GM18498 (cell line): ENCODE measurements around the gene SIX1.

Experiments
- ATAC-seq: cut with Tn5 transposase; IDR thresholded peaks from one replicate; pipeline ENCODE4 v1.9.1; 2021; ENCODE audit warnings: mild to moderate bottlenecking, moderate library complexity; ENCODE audit not compliant: unreplicated experiment

Gene SIX1

DNA sequence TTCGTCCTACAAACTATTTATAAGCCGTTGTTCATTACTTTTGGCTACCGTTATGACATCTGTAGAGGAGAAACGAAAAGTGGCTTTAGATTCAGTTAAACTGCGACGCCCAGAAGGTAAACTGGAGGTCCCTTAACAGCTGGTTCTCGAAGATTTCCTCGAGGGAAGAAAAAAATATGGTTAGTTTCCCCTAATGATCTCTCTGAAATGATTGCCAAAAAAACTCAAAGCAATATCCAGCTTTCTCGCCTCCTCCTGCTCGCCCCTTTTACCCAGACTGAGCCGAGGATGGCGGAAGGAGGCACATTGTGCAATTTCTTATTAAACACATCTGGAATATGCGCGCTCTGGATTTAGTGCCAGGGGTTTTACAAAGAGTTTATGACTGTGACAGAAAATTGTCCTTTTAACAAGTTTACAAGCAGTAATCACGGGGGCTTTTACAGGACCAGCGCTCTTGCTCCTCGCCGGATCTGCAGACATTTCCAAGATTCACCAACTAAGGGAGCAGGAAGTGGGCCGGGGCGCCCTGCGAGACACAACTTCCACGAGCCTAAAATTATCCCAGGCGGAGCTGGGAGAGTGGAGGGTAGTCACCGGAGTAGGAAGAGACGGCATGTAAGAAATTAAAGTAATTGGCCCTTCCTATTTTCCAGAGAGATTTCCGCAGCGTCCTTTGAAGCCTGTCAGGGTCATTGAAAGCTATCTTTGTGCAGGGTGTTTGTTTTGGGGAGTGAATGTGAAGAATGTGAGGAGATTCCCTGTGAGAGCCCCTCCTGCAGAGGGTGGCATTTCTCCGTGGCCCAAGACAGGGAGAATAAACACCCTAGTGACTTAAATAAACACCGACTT, 5.6 kb downstream of the SIX1 start:
- no peak for ATAC-seq

GRCh38 chr14:60643141-60643462, 6.2 kb downstream of the SIX1 start:
- no peak for ATAC-seq

- ATAC-seq: no peak
Measured at GRCh38 chr14:60642270-60643140, 6.8 kb downstream of the SIX1 start.

GRCh38 chr14:60641742-60642269, 7.5 kb downstream of the SIX1 start:
- no peak for ATAC-seq

DNA sequence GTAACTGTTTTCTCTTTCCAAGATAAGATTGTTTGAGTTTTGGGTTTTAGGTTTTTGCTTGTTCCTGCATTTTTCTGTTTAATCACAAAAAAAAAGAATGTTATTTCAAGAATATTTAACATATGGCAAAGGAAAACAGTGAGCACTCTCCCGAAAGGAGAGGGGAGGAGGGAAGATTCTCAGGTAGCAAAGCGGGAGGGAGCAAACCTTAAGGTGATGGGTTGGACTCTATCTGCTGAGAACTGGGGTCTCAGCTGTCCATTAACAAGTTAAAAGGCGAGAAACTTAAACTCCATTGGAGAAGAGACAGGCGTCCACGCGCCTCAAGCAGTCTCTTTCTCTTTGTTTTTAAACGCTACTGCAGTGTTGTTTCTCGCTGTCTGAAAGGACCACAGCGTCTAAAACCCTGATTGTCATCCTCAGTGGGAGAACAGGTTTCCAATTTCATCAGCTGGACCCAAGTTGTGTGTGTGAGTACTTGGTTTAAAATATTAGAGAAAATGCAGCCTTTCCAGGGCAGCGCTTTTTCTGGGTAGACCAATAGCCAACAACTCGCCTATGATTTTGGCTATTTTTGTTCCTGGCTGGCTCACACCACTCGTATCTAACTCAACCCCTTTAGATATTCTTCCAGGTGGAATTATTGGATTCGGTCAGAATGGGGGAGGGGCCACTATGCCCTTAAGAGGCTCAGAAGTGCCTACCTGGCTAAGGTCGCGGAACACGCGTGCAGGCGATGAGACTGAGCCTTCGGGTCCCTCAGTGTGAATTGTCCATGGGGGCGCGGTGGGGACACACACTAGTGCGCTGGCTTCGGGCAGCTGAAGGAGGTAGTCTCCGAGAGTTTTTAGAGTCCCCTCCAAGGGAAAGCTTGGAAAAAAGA, 8.2 kb downstream of the SIX1 start:
- no peak for ATAC-seq

GRCh38 chr14:60639674-60640073, 9.6 kb downstream of the SIX1 start:
- no peak for ATAC-seq

DNA sequence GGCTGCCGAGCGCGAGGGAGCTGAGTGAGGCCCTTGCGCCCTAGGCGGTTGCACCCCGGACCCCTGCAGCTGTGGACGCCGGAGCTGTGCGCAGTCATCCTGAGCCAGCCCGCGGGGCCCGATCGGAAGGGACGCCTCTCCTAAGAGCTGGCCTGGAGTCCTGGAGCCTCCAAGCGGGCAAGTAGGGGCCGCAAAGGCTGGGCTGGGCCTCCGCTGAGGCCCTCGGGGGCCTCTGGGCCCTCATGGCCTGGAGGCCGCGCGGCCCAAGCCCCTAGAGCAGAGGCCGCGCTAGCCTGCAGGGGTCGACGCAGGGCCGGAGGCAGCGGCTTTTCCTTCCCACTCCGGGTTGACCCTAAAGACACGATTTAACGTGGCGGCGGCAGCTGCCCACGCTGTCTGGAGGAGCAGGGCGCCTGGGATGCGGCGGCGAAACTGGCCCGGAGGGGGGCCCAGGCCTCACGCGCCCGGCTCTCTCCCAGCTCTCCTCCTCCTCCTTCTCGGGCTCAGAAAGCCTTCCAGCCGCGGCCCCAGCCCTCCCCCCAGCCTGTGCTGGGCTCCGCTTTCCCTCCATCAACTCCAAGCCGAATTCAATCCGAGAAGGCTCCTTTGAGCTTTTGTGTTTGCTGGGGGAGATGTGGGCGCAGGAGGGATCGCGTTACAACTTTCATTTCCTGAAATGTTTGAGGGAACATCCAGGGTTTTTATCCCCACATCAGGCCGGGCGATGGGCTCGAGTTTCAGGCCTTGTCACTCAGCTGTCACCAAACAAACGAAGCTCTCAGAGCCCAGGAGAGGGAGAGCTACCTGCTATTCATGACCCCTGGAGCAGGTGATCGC, 11.6 kb downstream of the SIX1 start:
- no peak for ATAC-seq

GRCh38 chr14:60636879-60637478, 12.3 kb downstream of the SIX1 start:
- ATAC-seq: no peak

DNA sequence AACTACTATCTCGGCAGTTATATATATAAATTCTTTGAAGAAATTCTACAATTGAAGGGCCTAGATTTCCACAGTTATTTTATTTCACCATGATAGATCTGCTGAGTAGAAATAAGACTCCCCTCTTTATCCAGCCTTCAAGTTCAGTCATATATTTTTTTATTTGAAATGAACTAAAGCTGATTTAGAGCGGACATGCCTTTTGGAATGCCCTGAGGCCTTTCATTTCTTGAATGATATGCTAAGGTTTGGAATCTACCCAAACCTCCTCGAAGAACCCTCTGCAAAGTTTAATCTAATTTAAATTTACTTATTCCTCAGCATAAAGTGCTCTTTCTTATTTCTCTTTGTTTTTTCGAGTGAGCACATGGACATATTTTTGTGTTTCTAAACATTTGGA, 15.1 kb downstream of the SIX1 start:
- no peak for ATAC-seq

- peak; percentile 57 for ATAC-seq
Measured at GRCh38 chr14:60632777-60633176, 16.5 kb downstream of the SIX1 start.

- ATAC-seq: peak; percentile 61
Measured at GRCh38 chr14:60632257-60632656, 17.0 kb downstream of the SIX1 start.

DNA sequence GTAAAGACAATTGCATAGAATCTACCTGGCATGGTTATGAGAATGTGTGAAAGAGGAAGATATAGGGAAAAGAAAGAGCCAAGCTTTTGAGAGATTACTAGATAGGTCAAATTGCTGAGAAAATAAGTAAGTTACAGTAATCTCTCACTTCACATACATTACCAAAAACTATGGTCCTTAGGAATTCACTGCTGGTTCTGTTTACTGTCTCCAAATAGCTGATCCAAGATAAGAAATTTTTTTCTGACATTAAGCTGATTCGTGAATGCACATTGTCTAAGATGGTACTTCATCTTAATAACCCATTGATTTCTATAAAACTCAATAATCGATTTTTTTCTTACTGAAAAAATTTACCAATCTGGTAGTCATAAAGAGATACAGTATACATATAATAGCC, 17.4 kb downstream of the SIX1 start:
- no peak for ATAC-seq

DNA sequence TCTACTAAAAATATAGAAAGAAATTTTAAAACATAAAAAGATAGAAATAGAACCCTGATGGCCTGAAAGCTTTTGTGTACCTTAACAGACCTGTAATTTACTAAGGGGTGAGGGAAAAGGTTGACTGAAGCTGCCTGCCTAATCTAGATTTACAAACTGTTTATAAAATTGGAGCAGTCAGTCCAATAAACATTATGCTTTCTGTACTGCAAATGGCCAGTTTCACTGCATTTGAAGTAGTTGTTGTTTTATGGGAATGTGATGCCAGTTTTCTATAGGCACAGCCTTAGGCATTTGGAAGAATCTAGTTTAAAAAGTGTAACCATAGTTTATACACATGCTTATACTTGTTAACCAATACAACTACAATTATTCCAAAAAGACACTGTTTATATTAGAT, 19.1 kb downstream of the SIX1 start:
- no peak for ATAC-seq

DNA sequence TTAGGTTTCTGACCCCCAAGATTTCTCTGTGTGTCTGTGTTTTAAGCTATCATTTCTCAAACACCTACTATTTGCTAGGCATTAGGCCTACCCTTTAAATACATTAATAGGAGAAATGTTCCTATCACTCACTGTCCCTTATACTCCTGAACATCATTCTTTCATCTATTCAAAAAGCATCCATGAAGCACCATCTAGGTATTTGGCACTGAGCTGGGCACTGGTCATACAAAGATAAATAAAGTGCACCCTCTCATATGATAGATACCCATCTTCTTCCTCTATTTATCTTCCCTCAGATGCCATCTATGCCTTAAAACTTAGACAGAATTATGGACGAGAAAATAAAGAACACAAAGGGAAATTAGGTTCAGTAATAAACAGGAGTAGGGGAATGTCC, 20.4 kb downstream of the SIX1 start:
- ATAC-seq: no peak

DNA sequence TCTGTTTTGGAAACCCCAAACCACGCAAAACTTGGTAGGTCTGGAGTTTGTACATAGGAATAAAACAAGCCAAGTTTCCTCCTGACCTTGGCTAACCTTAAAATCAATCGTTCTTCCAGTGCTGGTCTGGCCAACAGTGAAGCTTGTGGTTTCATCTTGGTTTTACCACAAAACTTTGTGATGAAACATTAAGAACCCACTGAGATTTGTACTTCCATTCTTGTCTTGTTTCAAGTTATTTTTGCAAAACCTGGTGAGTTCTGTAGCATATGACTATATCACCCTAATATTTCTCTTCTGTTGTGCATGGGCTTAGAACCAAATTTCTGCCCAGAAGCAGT, 26.4 kb downstream of the SIX1 start:
- ATAC-seq: no peak

GRCh38 chr14:60622210-60622916, 26.9 kb downstream of the SIX1 start:
- ATAC-seq: no peak

DNA sequence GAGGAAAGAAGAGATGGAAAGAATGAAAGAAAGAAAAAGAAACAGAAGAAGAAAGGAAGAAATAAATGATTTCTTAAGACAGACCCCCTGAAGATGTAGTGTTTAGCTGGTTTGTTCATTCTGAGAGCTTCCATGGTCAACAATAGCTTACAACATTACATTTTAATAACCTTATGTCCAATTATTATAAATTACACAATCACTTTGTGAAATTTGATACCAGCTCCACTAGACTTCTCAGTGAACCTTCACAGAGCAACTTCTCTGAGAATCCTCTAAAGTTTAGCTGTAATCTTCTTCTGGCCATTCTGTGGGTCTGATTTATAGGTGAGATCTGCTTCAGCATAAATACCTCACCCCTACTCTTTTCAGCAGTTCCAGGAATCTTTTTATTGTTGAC, 27.9 kb downstream of the SIX1 start:
- no peak for ATAC-seq

DNA sequence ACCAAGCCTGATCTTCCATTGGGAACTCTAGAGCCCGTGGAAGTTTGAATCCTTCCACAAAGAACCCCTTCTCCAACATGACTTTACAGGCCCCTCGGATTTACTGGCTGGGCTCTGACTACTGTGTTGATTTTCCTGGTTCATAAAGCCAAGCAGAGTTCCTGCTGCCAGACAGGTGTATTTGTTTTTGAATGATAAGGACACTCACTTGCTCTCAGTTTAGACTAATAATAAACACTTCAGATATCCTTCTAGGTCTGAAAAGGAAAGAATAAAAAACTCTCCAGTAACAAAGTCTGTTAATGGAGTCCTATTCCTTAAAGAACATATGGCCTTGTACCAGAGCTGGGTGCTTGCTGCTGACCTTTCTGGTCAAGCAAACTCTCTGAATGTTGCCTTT, 31.0 kb downstream of the SIX1 start:
- ATAC-seq: no peak

- no peak for ATAC-seq
Measured at GRCh38 chr14:60616461-60616959, 32.8 kb downstream of the SIX1 start.
